ENCODE data around the gene CASP4.

DNA sequence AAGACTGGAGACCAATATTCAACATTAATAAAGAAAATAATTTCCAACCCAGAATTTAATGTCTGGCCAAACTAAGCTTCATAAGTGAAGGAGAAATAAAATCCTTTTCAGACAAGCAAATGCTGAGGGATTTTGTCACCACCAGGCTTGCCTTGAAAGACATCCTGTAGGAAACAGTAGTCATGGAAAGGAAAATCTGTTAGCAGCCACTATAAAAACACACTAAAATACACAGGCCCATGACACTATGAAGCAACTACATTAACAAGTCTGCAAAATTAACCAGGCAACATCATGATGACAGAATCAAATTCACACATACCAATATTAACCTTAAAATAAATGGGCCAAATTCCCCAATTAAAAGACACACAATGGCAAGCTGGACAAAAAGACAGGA lies 2.4 kb upstream of the CASP4 start:
- TF ChIP-seq, protein P1, sequence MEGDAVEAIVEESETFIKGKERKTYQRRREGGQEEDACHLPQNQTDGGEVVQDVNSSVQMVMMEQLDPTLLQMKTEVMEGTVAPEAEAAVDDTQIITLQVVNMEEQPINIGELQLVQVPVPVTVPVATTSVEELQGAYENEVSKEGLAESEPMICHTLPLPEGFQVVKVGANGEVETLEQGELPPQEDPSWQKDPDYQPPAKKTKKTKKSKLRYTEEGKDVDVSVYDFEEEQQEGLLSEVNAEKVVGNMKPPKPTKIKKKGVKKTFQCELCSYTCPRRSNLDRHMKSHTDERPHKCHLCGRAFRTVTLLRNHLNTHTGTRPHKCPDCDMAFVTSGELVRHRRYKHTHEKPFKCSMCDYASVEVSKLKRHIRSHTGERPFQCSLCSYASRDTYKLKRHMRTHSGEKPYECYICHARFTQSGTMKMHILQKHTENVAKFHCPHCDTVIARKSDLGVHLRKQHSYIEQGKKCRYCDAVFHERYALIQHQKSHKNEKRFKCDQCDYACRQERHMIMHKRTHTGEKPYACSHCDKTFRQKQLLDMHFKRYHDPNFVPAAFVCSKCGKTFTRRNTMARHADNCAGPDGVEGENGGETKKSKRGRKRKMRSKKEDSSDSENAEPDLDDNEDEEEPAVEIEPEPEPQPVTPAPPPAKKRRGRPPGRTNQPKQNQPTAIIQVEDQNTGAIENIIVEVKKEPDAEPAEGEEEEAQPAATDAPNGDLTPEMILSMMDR (IDR thresholded peaks at IDR 0.05; ENCODE audit: low read depth, low read length, poor library complexity, severe bottlenecking): no peak
- no peak for TF ChIP-seq EZH2phosphoT487 (IDR thresholded peaks at IDR 0.05; ENCODE audit: borderline replicate concordance, low read length)
